Sigmoid colon (tissue), 4 donors: Measurements from ENCODE around the gene ENTPD2.

Experiments
- CTCF ChIP-seq, 4 experiments: fragments of 450-650 bp in 3 of 4; fragments of 200-600 bp in 1 of 4; IDR thresholded peaks; one replicate each; pipeline ENCODE4 v1.5.1; 2016 to 2019; ENCODE audit warnings: antibody characterized with exemption in 4 of 4, mild to moderate bottlenecking in 3 of 4, moderate library complexity in 2 of 4
- POLR2A ChIP-seq, 2 donors: fragments of 450-650 bp; IDR thresholded peaks; one replicate each; pipeline ENCODE4 v1.6.1; 2016; ENCODE audit warnings: antibody characterized with exemption in 2 of 2, mild to moderate bottlenecking in 2 of 2, moderate library complexity in 2 of 2
- POLR2AphosphoS5 ChIP-seq, 4 donors: sonication (generic); formaldehyde crosslinking; IDR thresholded peaks; one replicate each; pipeline ENCODE4 v1.6.1; 2017; ENCODE audit warnings: antibody characterized with exemption in 4 of 4

DNA sequence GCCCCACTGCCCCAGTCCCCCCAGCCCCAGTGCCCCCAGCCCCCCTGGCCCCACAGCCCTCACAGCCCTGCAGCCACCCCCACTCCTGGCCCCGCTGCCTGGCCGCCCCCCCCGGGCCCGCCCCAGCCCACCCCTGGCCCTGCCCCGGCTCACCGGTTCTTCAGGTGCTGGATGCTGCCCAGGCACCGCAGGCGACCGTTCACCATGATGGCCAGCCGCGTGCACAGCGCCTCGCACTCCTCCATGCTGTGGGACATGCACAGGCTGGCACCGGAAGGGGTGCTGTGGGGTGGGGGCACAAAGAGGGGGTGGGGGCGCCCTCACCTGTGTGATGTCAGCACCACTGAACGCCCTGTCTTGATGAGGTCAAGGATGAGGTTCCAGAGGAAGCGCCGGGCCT is 44.6 kb downstream of the ENTPD2 start:
- no peak for TF ChIP-seq CTCF (IDR thresholded peaks at IDR 0.05)
- TF ChIP-seq POLR2AphosphoS5 (IDR thresholded peaks at IDR 0.05) = no peak
- TF ChIP-seq POLR2A (IDR thresholded peaks at IDR 0.05) = no peak
